Endothelial cell (in vitro differentiated cells): ENCODE measurements around the gene ADSS2. TPM values are rescaled to one million over a fixed set of nuclear protein-coding genes. Genes with fewer than 3 reads are reported as not detected.
"Not testable (repeated sequence)": the region's sequence is repeated elsewhere in the genome, so short reads cannot be mapped to it uniquely, and the experiment has no call there.

Experiments
- DNase-seq: peaks from one replicate; pipeline ENCODE4 v3.0.0; 2021; ENCODE audit warnings: low spot score
- H3K27ac Mint-ChIP-seq: one replicate; pipeline ENCODE4 v1.8.0; 2021; ENCODE audit warnings: mixed read lengths, inconsistent platforms; ENCODE audit not compliant: unreplicated experiment
- H3K27me3 Mint-ChIP-seq: one replicate; pipeline ENCODE4 v1.8.0; 2021; ENCODE audit warnings: mild to moderate bottlenecking, moderate library complexity, mixed read lengths, inconsistent platforms; ENCODE audit not compliant: unreplicated experiment
- H3K36me3 Mint-ChIP-seq: one replicate; pipeline ENCODE4 v1.8.0; 2021; ENCODE audit warnings: mild to moderate bottlenecking, low read depth, mixed read lengths, inconsistent platforms; ENCODE audit not compliant: unreplicated experiment
- H3K4me1 Mint-ChIP-seq: one replicate; pipeline ENCODE4 v1.8.0; 2021; ENCODE audit warnings: mild to moderate bottlenecking, mixed read lengths, inconsistent platforms; ENCODE audit not compliant: unreplicated experiment
- H3K4me3 Mint-ChIP-seq: one replicate; pipeline ENCODE4 v1.8.0; 2021; ENCODE audit warnings: mild to moderate bottlenecking, mixed read lengths, inconsistent platforms; ENCODE audit not compliant: unreplicated experiment
- H3K9me3 Mint-ChIP-seq: one replicate; pipeline ENCODE4 v1.8.0; 2021; ENCODE audit warnings: mixed read lengths, inconsistent platforms; ENCODE audit not compliant: unreplicated experiment
- CTCF ChIP-seq: fragments of 200-600 bp; sonication (generic); IDR thresholded peaks from one replicate; pipeline ENCODE4 v1.5.0; 2021; ENCODE audit warnings: antibody characterized with exemption; ENCODE audit not compliant: unreplicated experiment
- total RNA-seq: library from RNA; stranded (reverse); fragmentation: NEBNext Ultra II Directional; extraction: Animal tissue kit (Norgen Biotek cat#: 25700); gene quantifications from one replicate; pipeline ENCODE4 v1.2.1, GENCODE V29; 2021; ENCODE audit not compliant: unreplicated experiment

The ADSS2 gene
- total RNA-seq, 1 donor from 2014 or later: 35.4 TPM

- no peaks in the 10 kb centered on the region for H3K9me3 Mint-ChIP-seq
- H3K36me3 Mint-ChIP-seq: no peaks in the 10 kb centered on the region
- no peaks in the 10 kb centered on the region for H3K4me1 Mint-ChIP-seq
- TF ChIP-seq CTCF: no peak
- H3K27ac Mint-ChIP-seq: no peak overlapping the region
- DNase-seq: no peak
- H3K27me3 Mint-ChIP-seq: peaks cover 7% of the 10 kb centered on the region
- H3K4me3 Mint-ChIP-seq: no peak overlapping the region
Measured at GRCh38 chr1:244375051-244375450, 76.7 kb downstream of the ADSS2 start.

- DNase-seq, H3K36me3 Mint-ChIP-seq, H3K4me3 Mint-ChIP-seq, H3K27me3 Mint-ChIP-seq, H3K27ac Mint-ChIP-seq, H3K4me1 Mint-ChIP-seq, H3K9me3 Mint-ChIP-seq: not testable (repeated sequence)
Measured at GRCh38 chr1:244374484-244374883, 77.2 kb downstream of the ADSS2 start.

DNA sequence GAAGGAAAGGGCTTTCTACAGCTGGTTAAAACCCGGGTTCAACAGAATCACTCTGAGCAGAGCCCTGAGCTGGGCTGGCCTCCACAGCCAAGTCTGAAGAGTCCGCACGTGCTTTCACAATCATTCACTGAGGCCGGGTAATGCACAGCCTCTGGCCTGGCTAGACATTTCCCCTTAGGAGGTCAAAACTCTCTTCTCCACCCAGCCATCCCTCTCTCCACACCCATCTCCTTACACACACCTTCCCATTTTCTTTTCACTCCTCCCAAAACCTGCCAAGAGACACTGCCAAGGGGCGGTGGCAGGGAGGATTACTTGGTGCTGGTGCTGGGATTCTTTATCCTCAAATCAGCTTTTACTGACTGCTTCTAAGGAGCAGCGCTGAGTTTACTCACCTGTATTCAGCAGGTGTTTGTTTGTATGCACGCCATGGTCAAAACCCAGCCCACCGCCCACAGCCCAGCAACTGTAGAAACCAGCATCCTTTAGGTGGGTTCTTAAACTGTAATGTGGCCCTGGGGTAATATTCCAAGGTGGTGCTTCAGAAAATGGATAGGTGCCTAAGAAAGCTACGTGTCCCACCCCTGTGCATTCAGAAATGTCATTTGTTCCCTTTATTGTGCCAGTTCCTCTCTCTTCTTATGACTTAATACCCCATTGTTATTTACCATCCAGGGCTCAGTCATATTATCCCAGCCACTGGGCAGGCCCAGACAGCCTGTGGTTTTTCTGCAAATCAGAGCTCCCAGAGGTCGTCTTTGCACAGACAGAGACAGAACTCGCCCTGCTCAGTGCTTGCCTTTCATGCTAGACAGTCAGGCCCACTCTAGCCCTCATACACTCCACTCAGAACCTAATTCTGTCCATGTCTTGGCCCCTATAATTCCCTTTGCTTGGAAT, 80.2 kb downstream of the ADSS2 start:
- no peak overlapping the region for H3K27ac Mint-ChIP-seq
- H3K27me3 Mint-ChIP-seq: peaks cover 11% of the 10 kb centered on the region
- no peak overlapping the region for H3K4me3 Mint-ChIP-seq
- no peak for DNase-seq
- TF ChIP-seq CTCF: no peak
- H3K4me1 Mint-ChIP-seq: peaks cover 19% of the 10 kb centered on the region
- H3K36me3 Mint-ChIP-seq: no peaks in the 10 kb centered on the region
- H3K9me3 Mint-ChIP-seq: no peaks in the 10 kb centered on the region

DNA sequence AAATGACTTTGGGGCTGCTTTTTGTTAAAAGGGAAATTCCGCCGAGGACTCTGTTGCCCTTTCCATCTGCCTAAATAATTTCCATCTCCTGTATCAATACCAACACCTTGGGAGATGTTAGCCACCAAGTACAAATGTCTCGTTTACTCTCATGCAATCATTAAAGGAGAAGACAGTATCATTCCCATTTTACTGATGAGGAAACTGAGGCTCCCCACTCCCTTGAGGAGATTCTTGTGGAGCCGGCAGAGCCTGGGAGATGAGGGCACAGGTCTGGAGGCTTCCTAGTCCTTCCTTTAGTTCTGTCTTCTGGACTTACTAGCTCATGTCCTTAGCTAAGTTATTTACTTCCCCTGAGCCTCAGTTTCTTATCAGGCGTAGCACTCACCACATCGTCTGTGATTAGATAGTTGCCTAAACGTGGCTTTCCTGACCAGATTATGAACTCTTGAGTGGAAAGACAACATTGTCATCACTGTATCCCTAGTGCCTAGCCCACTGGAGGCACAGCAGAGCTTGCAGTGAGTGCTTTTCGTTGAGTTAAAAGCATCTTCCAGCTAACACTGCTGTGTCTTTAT, 81.6 kb downstream of the ADSS2 start:
- DNase-seq: no peak
- Mint-ChIP-seq H3K27ac (no peak overlapping the region), H3K4me1 (peaks cover 19% of the 10 kb centered on the region), H3K27me3 (peaks cover 11% of the 10 kb centered on the region), H3K36me3 (no peaks in the 10 kb centered on the region), H3K4me3 (no peak overlapping the region), H3K9me3 (no peaks in the 10 kb centered on the region)
- no peak for TF ChIP-seq CTCF

DNA sequence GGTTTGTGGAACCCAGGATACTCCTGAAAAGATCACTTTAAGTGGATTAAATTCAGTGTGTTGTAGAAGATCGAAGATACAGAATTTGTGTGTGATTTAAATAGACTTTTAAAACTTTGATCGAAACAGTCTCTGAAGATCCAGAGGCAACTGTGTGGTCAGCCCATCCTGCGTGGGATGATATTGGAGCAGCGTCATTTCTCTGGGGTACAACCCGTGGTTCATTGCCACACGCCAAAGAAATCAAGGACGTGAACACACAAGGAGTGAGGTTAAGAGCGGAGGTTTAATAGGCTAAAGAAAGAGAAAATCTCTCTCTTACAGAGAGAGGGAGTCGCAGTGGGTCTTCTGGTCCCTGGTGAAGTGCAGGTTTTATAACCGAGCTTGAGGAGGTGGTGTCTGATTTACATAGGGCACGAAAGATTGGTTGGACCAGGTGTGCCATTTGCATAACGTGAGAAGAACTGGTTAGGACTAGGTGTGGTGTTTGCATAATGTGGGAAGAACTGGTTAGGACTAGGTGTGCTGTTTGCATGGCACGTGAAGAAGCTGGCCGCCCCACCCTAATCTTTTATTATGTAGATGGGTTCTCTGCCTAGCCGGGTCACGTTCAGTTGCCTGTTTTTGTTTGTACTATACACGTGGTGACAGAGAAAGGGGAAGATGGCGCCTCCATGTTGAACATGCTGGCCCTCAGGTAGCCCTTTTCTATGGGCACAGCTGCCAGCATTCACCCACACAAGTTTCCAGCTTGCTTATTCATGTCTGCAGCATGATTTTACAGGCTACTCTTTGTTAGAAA, 82.3 kb downstream of the ADSS2 start:
- H3K4me1 Mint-ChIP-seq: peaks cover 19% of the 10 kb centered on the region
- no peaks in the 10 kb centered on the region for H3K9me3 Mint-ChIP-seq
- H3K27ac Mint-ChIP-seq: no peak overlapping the region
- peaks cover 5% of the 10 kb centered on the region for H3K36me3 Mint-ChIP-seq
- H3K27me3 Mint-ChIP-seq: peaks cover 11% of the 10 kb centered on the region
- no peak for DNase-seq
- no peak for TF ChIP-seq CTCF
- no peak overlapping the region for H3K4me3 Mint-ChIP-seq
